ENCODE measurements around the gene SPP1. TPM values are rescaled to one million over a fixed set of nuclear protein-coding genes. Genes with fewer than 3 reads are reported as not detected.

The SPP1 gene
- total RNA-seq, 1 donor from 2014 or later, result 13.5 TPM

DNA sequence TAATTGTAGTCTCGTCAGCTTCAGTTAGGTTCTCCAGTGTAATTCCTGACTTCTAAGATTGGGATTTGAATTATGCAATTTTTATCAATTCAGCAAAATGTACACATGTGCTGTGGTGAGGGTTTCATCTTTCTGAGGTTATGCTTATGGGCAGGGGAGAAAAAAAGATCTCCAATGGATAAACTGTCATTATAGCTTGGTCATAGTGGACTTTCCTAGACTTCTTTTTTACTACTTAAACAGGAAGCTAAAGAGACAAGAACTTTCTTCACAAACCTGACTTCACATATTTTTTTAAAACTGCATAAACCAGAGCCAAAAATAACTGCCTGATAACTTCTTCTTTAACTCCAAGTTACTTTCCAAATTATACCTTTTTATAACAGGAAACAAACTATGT lies 21.7 kb upstream of the SPP1 start:
- no peaks in the 10 kb centered on the region for H3K36me3 Mint-ChIP-seq (ENCODE audit: low read depth)
- H3K4me1 Mint-ChIP-seq (ENCODE audit: low read depth), result peaks cover 29% of the 10 kb centered on the region
- no peak for DNase-seq (ENCODE audit: low spot score)
- H3K4me3 Mint-ChIP-seq (ENCODE audit: unreplicated experiment), result no peak overlapping the region
- H3K9me3 Mint-ChIP-seq (ENCODE audit: low read depth), result no peaks in the 10 kb centered on the region
- H3K27me3 Mint-ChIP-seq (ENCODE audit: low read depth), result no peaks in the 10 kb centered on the region
- peak overlapping the region; percentile 45 for H3K27ac Mint-ChIP-seq (ENCODE audit: unreplicated experiment)
- TF ChIP-seq, protein P1, sequence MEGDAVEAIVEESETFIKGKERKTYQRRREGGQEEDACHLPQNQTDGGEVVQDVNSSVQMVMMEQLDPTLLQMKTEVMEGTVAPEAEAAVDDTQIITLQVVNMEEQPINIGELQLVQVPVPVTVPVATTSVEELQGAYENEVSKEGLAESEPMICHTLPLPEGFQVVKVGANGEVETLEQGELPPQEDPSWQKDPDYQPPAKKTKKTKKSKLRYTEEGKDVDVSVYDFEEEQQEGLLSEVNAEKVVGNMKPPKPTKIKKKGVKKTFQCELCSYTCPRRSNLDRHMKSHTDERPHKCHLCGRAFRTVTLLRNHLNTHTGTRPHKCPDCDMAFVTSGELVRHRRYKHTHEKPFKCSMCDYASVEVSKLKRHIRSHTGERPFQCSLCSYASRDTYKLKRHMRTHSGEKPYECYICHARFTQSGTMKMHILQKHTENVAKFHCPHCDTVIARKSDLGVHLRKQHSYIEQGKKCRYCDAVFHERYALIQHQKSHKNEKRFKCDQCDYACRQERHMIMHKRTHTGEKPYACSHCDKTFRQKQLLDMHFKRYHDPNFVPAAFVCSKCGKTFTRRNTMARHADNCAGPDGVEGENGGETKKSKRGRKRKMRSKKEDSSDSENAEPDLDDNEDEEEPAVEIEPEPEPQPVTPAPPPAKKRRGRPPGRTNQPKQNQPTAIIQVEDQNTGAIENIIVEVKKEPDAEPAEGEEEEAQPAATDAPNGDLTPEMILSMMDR (IDR thresholded peaks at IDR 0.05), result no peak

DNA sequence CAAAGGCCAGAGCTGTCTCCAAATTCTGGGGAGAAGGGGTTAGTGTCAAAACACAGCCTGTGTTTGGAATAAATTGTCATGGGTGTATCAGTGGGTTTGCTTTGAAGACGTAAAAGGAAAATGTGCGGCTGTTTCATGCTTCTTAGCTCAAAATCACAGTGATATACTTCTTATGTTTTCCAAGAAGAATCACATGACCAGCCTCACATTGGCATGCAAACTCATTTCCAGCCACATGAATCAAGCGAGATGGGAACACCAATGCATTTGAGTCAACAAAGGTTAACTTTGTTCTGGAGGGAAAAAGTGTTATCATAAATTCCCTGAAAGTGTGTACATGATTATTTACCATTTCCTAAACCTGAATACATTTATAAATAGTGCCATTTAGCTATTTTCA lies 19.0 kb upstream of the SPP1 start:
- Mint-ChIP-seq H3K9me3 (ENCODE audit: low read depth) (no peaks in the 10 kb centered on the region), H3K4me3 (ENCODE audit: unreplicated experiment) (no peak overlapping the region), H3K36me3 (ENCODE audit: low read depth) (no peaks in the 10 kb centered on the region), H3K27ac (ENCODE audit: unreplicated experiment) (no peak overlapping the region), H3K27me3 (ENCODE audit: low read depth) (no peaks in the 10 kb centered on the region), H3K4me1 (ENCODE audit: low read depth) (peaks cover 19% of the 10 kb centered on the region)
- TF ChIP-seq, protein P1 (IDR thresholded peaks at IDR 0.05), result no peak
- no peak for DNase-seq (ENCODE audit: low spot score)

DNA sequence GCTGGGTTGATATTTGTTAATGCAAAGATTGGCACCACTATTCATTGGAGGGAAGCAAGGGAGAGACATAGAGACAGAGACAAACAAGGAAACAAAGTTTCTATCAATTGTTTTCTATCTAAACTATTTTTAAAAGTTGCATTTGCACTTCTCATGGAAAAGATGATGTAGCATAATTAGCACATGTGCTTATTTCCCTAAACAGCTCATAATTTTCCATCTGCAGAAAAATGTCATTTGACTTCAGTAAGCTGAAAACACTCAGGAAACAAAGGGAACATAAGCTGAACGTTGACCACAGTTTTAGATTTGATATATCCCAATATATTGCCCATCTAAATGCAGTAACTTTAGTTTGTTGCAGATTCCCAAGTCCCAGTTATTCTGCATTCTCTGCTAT lies 18.5 kb upstream of the SPP1 start:
- TF ChIP-seq, protein P1 (IDR thresholded peaks at IDR 0.05), result no peak
- no peak overlapping the region for H3K27ac Mint-ChIP-seq (ENCODE audit: unreplicated experiment)

DNA sequence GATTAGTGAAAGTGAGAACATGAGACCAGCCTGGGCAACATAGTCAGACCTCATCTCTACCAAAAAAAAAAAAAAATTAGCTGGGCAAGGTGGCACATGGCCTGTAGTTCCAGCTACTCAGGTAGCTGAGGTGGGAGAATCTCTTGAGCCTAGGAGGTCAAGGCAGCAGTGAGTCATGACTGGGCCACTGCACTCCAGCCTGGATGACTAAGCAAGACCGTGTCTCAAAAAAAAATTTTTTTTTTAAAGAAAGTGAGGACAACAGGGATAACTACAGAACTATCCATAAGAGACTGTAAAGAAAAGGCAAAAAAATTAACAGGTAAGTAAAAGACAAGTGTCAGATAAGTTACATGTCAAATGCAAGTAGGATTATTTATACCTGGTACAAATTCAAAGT lies 13.5 kb upstream of the SPP1 start:
- no peak for DNase-seq (ENCODE audit: low spot score)
- H3K9me3 Mint-ChIP-seq (ENCODE audit: low read depth), result no peaks in the 10 kb centered on the region
- H3K36me3 Mint-ChIP-seq (ENCODE audit: low read depth), result no peaks in the 10 kb centered on the region
- no peaks in the 10 kb centered on the region for H3K27me3 Mint-ChIP-seq (ENCODE audit: low read depth)
- H3K27ac Mint-ChIP-seq (ENCODE audit: unreplicated experiment), result no peak overlapping the region
- TF ChIP-seq, protein P1 (IDR thresholded peaks at IDR 0.05), result no peak
- no peak overlapping the region for H3K4me3 Mint-ChIP-seq (ENCODE audit: unreplicated experiment)
- H3K4me1 Mint-ChIP-seq (ENCODE audit: low read depth), result peaks cover 5% of the 10 kb centered on the region

More for the DNA sequence above, 18.5 kb upstream of the SPP1 start:
- H3K9me3 Mint-ChIP-seq (ENCODE audit: low read depth), result no peaks in the 10 kb centered on the region
- H3K4me1 Mint-ChIP-seq (ENCODE audit: low read depth), result peaks cover 23% of the 10 kb centered on the region
- H3K36me3 Mint-ChIP-seq (ENCODE audit: low read depth), result no peaks in the 10 kb centered on the region
- no peak for DNase-seq (ENCODE audit: low spot score)
- no peak overlapping the region for H3K4me3 Mint-ChIP-seq (ENCODE audit: unreplicated experiment)
- H3K27me3 Mint-ChIP-seq (ENCODE audit: low read depth), result no peaks in the 10 kb centered on the region

DNA sequence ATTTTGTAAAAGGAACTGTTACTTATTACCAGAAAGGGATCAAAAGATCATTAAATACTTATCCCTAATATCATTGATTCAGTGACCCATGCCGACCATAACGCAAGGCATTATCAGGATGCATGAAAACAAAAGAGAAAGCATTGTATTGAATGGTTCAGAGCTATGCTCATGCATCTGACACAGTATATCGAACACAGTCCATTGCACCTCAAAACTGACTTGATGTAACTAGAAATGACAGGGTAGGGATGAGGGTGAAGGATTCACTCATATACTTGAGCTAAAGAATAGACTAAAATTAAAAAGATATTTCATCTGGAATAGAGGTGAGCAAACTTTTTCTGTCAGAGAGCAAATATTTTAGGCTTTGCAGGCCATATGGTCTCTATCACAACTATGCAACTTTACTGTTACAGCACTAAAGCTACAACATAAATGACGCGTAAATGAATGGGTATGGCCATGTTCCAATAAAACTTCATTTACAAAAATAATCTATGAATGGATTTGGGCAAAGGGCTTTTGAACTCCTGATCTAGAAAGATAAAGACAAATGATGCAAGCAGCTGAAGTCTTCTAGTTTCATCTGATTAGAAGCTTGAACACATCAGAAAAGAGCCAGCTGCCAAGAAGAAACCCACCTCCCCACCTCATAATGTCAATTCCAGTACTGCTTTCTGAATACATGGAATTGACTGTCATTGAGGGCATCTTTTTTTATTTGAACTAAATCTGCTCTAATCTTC lies 12.9 kb upstream of the SPP1 start:
- DNase-seq (ENCODE audit: low spot score), result no peak
- Mint-ChIP-seq H3K36me3 (ENCODE audit: low read depth) (no peaks in the 10 kb centered on the region), H3K4me1 (ENCODE audit: low read depth) (peaks cover 5% of the 10 kb centered on the region), H3K27me3 (ENCODE audit: low read depth) (no peaks in the 10 kb centered on the region), H3K27ac (ENCODE audit: unreplicated experiment) (no peak overlapping the region), H3K9me3 (ENCODE audit: low read depth) (no peaks in the 10 kb centered on the region), H3K4me3 (ENCODE audit: unreplicated experiment) (no peak overlapping the region)
- TF ChIP-seq, protein P1 (IDR thresholded peaks at IDR 0.05), result no peak

Data from chondrocyte (in vitro differentiated cells).